HepG2 (cell line): ENCODE measurements around the gene PIEZO1. TPM values are rescaled to one million over a fixed set of nuclear protein-coding genes. Genes with fewer than 3 reads are reported as not detected.

Experiments
- BORCS8-MEF2B ChIP-seq: sonication (generic); formaldehyde crosslinking; IDR thresholded peaks from 2 replicates; pipeline ENCODE4 v1.8.0; 2022; ENCODE audit warnings: mild to moderate bottlenecking, missing genetic modification reagents
- DPF2 ChIP-seq: sonication (generic); formaldehyde crosslinking; IDR thresholded peaks from 2 replicates; pipeline ENCODE4 v1.4.0; 2020; ENCODE audit warnings: mild to moderate bottlenecking, low read depth, missing genetic modification reagents, borderline replicate concordance
- ZBTB7A ChIP-seq: sonication (generic); formaldehyde crosslinking; IDR thresholded peaks from 2 replicates; pipeline ENCODE4 v1.8.0; 2022; ENCODE audit warnings: mild to moderate bottlenecking, missing genetic modification reagents
- ZFAT ChIP-seq: sonication (generic); formaldehyde crosslinking; conservative IDR thresholded peaks from 2 replicates; pipeline ENCODE4 v1.8.1; 2023; ENCODE audit warnings: missing genetic modification reagents, inconsistent platforms
- ZFP37 ChIP-seq: sonication (generic); formaldehyde crosslinking; IDR thresholded peaks from 2 replicates; pipeline ENCODE4 v1.4.0; 2020; ENCODE audit warnings: missing genetic modification reagents, borderline replicate concordance
- ZKSCAN8 ChIP-seq: IDR thresholded peaks from 2 replicates; pipeline ENCODE4 v1.6.1; 2016; ENCODE audit warnings: borderline replicate concordance, missing genetic modification reagents, missing compliant biosample characterization
- ZNF460 ChIP-seq: sonication (generic); formaldehyde crosslinking; IDR thresholded peaks from 2 replicates; pipeline ENCODE4 v1.5.1; 2020; ENCODE audit warnings: missing genetic modification reagents, mild to moderate bottlenecking, borderline replicate concordance
- ZNF790 ChIP-seq: sonication (generic); formaldehyde crosslinking; IDR thresholded peaks from 2 replicates; pipeline ENCODE4 v1.8.0; 2022; ENCODE audit warnings: missing genetic modification reagents, mild to moderate bottlenecking, borderline replicate concordance
- polyA plus RNA-seq, 8 experiments: library from polyadenylated mRNA; depleted of rRNA in 3 of 8; stranded (reverse) in 7 of 8; unstranded in 1 of 8; fragments of >200 nt; fragmentation: Illumina TruSeq in 4 of 8; extraction: Trizol in 4 of 8; gene quantifications; 2 replicates each; pipeline versions ENCODE4 v1.2.1 to v1.2.3, GENCODE V29; 2011 to 2016; ENCODE audit warnings: low read depth in 4 of 8, missing spikeins in 1 of 8, mixed read lengths in 1 of 8; ENCODE audit not compliant: insufficient read depth in 1 of 8
- total RNA-seq, 5 experiments: library from RNA; depleted of rRNA; stranded (reverse); fragments of >200 nt; fragmentation: Illumina TruSeq; extraction: Trizol; gene quantifications; 2 replicates each; pipeline ENCODE4 v1.2.3, GENCODE V29; 2016; ENCODE audit warnings: low read depth in 1 of 5
- TF ChIP-seq, protein P1 (sequence below): sonication (generic); formaldehyde crosslinking; IDR thresholded peaks from 2 replicates; pipeline ENCODE4 v1.4.0; 2020; ENCODE audit warnings: missing genetic modification reagents, borderline replicate concordance
- TF ChIP-seq, protein P2 (sequence below): sonication (generic); formaldehyde crosslinking; IDR thresholded peaks from 2 replicates; pipeline ENCODE4 v1.4.0; 2020; ENCODE audit warnings: mild to moderate bottlenecking, missing genetic modification reagents
- TF ChIP-seq, protein P3 (sequence below): sonication (generic); formaldehyde crosslinking; IDR thresholded peaks from 2 replicates; pipeline ENCODE4 v1.4.0; 2020; ENCODE audit warnings: missing genetic modification reagents, low read depth, mild to moderate bottlenecking, borderline replicate concordance
- TF ChIP-seq, protein P4 (sequence below): sonication (generic); formaldehyde crosslinking; IDR thresholded peaks from 2 replicates; pipeline ENCODE4 v1.4.0; 2020; ENCODE audit warnings: missing genetic modification reagents
- TF ChIP-seq, protein P5 (sequence below): sonication (generic); formaldehyde crosslinking; IDR thresholded peaks from 2 replicates; pipeline ENCODE4 v1.4.0; 2020; ENCODE audit warnings: mild to moderate bottlenecking, missing genetic modification reagents, borderline replicate concordance
- TF ChIP-seq, protein P6 (sequence below): sonication (generic); formaldehyde crosslinking; IDR thresholded peaks from 2 replicates; pipeline ENCODE4 v1.5.0; 2020; ENCODE audit warnings: missing genetic modification reagents

The PIEZO1 gene
- total and polyA plus RNA-seq, 2 of the 13 experiments (the other 11 are each of a cell fraction or from before 2014, with no cell fraction given) = 67.9 to 85.0 TPM

DNA sequence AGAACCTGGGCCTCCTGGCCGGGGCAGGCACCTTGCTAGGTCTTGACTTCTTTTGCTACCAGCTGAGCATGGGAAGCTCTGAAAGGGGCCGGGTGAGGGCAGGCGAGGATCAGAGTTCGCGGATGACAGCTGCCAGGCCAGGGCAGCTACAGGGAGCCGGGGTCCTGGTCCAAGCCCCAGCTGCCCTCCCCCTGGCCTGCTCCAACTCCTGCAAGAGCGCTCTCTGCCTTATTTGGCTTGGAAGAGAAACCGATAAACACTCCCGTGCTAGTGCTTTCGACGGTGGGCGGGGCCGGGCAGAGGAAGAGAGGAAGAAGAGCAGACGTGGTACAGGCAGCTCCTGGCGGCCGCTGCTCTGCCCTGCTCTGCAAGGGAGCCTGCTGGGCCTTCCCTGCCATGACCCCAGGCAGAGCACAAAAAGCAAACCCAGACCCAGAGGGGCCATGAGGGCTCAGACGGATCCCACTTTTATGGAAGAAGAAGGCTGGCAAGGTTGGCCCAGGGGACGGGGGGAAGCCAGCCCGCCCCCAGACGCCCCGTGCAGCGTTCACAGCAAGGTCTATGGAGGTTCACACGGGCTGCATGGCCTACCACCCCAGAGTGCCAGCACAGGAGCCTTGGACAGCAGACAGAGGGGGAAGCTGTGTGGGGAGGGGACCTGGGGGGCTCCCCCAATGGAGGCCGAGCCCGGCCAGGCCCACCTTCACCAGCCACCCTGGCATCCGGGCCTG lies 25.6 kb downstream of the PIEZO1 start (continued):
- TF ChIP-seq, protein P1, sequence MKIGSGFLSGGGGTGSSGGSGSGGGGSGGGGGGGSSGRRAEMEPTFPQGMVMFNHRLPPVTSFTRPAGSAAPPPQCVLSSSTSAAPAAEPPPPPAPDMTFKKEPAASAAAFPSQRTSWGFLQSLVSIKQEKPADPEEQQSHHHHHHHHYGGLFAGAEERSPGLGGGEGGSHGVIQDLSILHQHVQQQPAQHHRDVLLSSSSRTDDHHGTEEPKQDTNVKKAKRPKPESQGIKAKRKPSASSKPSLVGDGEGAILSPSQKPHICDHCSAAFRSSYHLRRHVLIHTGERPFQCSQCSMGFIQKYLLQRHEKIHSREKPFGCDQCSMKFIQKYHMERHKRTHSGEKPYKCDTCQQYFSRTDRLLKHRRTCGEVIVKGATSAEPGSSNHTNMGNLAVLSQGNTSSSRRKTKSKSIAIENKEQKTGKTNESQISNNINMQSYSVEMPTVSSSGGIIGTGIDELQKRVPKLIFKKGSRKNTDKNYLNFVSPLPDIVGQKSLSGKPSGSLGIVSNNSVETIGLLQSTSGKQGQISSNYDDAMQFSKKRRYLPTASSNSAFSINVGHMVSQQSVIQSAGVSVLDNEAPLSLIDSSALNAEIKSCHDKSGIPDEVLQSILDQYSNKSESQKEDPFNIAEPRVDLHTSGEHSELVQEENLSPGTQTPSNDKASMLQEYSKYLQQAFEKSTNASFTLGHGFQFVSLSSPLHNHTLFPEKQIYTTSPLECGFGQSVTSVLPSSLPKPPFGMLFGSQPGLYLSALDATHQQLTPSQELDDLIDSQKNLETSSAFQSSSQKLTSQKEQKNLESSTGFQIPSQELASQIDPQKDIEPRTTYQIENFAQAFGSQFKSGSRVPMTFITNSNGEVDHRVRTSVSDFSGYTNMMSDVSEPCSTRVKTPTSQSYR (CRISPR knock-in tag) = peak; percentile 39; the same call in 1 of the 2 replicates
- TF ChIP-seq ZNF460 (peak; percentile 34; the same call in 1 of the 2 replicates), ZBTB7A (CRISPR knock-in tag) (peak; percentile 58; the same call in 1 of the 2 replicates), ZNF790 (CRISPR knock-in tag) (no peak), BORCS8-MEF2B (CRISPR knock-in tag) (peak; percentile 51; the same call in 1 of the 2 replicates), ZFAT (CRISPR knock-in tag) (no peak), DPF2 (CRISPR knock-in tag) (no peak), ZKSCAN8 (CRISPR knock-in tag) (peak; percentile 84; the same call in 1 of the 2 replicates), ZFP37 (no peak)
- TF ChIP-seq, protein P2, sequence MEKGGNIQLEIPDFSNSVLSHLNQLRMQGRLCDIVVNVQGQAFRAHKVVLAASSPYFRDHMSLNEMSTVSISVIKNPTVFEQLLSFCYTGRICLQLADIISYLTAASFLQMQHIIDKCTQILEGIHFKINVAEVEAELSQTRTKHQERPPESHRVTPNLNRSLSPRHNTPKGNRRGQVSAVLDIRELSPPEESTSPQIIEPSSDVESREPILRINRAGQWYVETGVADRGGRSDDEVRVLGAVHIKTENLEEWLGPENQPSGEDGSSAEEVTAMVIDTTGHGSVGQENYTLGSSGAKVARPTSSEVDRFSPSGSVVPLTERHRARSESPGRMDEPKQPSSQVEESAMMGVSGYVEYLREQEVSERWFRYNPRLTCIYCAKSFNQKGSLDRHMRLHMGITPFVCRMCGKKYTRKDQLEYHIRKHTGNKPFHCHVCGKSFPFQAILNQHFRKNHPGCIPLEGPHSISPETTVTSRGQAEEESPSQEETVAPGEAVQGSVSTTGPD (CRISPR knock-in tag) = no peak
- TF ChIP-seq, protein P3, sequence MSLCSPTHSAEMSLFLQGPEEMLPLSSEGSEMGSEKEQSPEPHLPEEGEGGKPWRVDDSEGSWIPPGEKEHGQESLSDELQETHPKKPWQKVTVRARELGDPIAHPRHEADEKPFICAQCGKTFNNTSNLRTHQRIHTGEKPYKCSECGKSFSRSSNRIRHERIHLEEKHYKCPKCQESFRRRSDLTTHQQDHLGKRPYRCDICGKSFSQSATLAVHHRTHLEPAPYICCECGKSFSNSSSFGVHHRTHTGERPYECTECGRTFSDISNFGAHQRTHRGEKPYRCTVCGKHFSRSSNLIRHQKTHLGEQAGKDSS (CRISPR knock-in tag) = no peak
- TF ChIP-seq, protein P4, sequence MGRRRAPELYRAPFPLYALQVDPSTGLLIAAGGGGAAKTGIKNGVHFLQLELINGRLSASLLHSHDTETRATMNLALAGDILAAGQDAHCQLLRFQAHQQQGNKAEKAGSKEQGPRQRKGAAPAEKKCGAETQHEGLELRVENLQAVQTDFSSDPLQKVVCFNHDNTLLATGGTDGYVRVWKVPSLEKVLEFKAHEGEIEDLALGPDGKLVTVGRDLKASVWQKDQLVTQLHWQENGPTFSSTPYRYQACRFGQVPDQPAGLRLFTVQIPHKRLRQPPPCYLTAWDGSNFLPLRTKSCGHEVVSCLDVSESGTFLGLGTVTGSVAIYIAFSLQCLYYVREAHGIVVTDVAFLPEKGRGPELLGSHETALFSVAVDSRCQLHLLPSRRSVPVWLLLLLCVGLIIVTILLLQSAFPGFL (CRISPR knock-in tag) = no peak
- TF ChIP-seq, protein P5, sequence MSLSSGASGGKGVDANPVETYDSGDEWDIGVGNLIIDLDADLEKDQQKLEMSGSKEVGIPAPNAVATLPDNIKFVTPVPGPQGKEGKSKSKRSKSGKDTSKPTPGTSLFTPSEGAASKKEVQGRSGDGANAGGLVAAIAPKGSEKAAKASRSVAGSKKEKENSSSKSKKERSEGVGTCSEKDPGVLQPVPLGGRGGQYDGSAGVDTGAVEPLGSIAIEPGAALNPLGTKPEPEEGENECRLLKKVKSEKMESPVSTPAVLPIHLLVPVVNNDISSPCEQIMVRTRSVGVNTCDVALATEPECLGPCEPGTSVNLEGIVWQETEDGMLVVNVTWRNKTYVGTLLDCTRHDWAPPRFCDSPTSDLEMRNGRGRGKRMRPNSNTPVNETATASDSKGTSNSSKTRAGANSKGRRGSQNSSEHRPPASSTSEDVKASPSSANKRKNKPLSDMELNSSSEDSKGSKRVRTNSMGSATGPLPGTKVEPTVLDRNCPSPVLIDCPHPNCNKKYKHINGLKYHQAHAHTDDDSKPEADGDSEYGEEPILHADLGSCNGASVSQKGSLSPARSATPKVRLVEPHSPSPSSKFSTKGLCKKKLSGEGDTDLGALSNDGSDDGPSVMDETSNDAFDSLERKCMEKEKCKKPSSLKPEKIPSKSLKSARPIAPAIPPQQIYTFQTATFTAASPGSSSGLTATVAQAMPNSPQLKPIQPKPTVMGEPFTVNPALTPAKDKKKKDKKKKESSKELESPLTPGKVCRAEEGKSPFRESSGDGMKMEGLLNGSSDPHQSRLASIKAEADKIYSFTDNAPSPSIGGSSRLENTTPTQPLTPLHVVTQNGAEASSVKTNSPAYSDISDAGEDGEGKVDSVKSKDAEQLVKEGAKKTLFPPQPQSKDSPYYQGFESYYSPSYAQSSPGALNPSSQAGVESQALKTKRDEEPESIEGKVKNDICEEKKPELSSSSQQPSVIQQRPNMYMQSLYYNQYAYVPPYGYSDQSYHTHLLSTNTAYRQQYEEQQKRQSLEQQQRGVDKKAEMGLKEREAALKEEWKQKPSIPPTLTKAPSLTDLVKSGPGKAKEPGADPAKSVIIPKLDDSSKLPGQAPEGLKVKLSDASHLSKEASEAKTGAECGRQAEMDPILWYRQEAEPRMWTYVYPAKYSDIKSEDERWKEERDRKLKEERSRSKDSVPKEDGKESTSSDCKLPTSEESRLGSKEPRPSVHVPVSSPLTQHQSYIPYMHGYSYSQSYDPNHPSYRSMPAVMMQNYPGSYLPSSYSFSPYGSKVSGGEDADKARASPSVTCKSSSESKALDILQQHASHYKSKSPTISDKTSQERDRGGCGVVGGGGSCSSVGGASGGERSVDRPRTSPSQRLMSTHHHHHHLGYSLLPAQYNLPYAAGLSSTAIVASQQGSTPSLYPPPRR = no peak
- TF ChIP-seq, protein P6, sequence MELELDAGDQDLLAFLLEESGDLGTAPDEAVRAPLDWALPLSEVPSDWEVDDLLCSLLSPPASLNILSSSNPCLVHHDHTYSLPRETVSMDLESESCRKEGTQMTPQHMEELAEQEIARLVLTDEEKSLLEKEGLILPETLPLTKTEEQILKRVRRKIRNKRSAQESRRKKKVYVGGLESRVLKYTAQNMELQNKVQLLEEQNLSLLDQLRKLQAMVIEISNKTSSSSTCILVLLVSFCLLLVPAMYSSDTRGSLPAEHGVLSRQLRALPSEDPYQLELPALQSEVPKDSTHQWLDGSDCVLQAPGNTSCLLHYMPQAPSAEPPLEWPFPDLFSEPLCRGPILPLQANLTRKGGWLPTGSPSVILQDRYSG (CRISPR knock-in tag) = no peak
